GM12878 (cell line): Measurements from ENCODE around the gene ANKRD34C. TPM values are rescaled to one million over a fixed set of nuclear protein-coding genes. Genes with fewer than 3 reads are reported as not detected.

Source experiments
- ATAC-seq: fragments of 200-7000 bp; cut with Tn5 transposase; 3 replicates; pipeline ENCODE4 v1.9.1; 2020; ENCODE audit warnings: mild to moderate bottlenecking, moderate library complexity
- BruUV-seq: library from RNA; stranded (reverse); fragments of 400-500 nt; replicated peaks from 2 replicates; lab custom pipeline; 2021; lab: Mats Ljungman, UMichigan
- CTCF ChIA-PET: fragments of 300-600 bp; sonication (Branson Sonifier 250); formaldehyde crosslinking; extraction: SDS; loops from one replicate; lab custom pipeline; 2021; ENCODE audit warnings: inconsistent platforms; lab: Yijun Ruan, JAX
- POLR2A ChIA-PET: fragments of 350-600 bp; formaldehyde crosslinking; extraction: SDS; loops from one replicate; lab custom pipeline; 2021; ENCODE audit warnings: inconsistent platforms; lab: Charles Lee
- RAD21 ChIA-PET: fragments of 300-600 bp; sonication (Branson Sonifier 250); formaldehyde crosslinking; loops from one replicate; lab custom pipeline; 2023; ENCODE audit warnings: antibody characterized with exemption; ENCODE audit not compliant: unreplicated experiment; lab: Charles Lee
- SMC1A ChIA-PET: fragments of 300-600 bp; sonication (Branson Sonifier 250); formaldehyde crosslinking; loops from one replicate; lab custom pipeline; 2023; ENCODE audit not compliant: unreplicated experiment, uncharacterized antibody; lab: Charles Lee
- DNase-seq: peaks from one replicate; pipeline ENCODE4 v3.0.0-alpha.2; 2011; ENCODE audit warnings: low read depth, low spot score
- FAIRE-seq: peaks from 3 replicates; lab custom pipeline; 2011; peaks lifted over from hg19 to GRCh38; lab: Jason Lieb, UNC
- H2AFZ ChIP-seq: 2 replicates; pipeline ENCODE4 v1.6.0; 2011; ENCODE audit warnings: low read depth, low read length, control low read depth; ENCODE audit not compliant: control insufficient read depth
- H3K27ac ChIP-seq: 2 replicates; pipeline ENCODE4 v1.5.1; 2011; ENCODE audit warnings: control low read depth; ENCODE audit not compliant: control insufficient read depth, insufficient read depth
- H3K27me3 ChIP-seq, 2 experiments: replicated peaks in 1 of 2; 2 replicates each; pipeline versions ENCODE4 v1.6.0 to v1.6.1; 2011; ENCODE audit warnings: low read length in 1 of 2; ENCODE audit not compliant: control insufficient read depth in 2 of 2, insufficient read depth in 2 of 2
- H3K36me3 ChIP-seq, 2 experiments: 2 replicates each; pipeline ENCODE4 v1.5.1; 2011; ENCODE audit warnings: low read length in 1 of 2; ENCODE audit not compliant: control insufficient read depth in 2 of 2, insufficient read depth in 2 of 2
- H3K4me1 ChIP-seq: 2 replicates; pipeline ENCODE4 v1.6.1; 2011; ENCODE audit warnings: mild to moderate bottlenecking, low read length, moderate library complexity, mixed read lengths; ENCODE audit not compliant: control insufficient read depth, insufficient read depth
- H3K4me2 ChIP-seq: 2 replicates; pipeline ENCODE4 v1.6.0; 2011; ENCODE audit warnings: control low read depth; ENCODE audit not compliant: control insufficient read depth, insufficient read depth
- H3K4me3 ChIP-seq: fragments of 200-600 bp; sonication (generic); 2 replicates; pipeline ENCODE4 v1.5.1; 2016
- H3K79me2 ChIP-seq: 2 replicates; pipeline ENCODE4 v1.6.0; 2011; ENCODE audit warnings: low read length; ENCODE audit not compliant: control insufficient read depth, insufficient read depth
- H3K9ac ChIP-seq: 2 replicates; pipeline ENCODE4 v1.8.0; 2011; ENCODE audit warnings: low read length, control low read depth, mixed read lengths; ENCODE audit not compliant: control insufficient read depth, insufficient read depth
- H3K9me3 ChIP-seq: replicated peaks from 3 replicates; pipeline ENCODE4 v1.5.1; 2011; ENCODE audit warnings: mild to moderate bottlenecking, low read length; ENCODE audit not compliant: control insufficient read depth, insufficient read depth
- H4K20me1 ChIP-seq: 2 replicates; pipeline ENCODE4 v1.6.0; 2011; ENCODE audit not compliant: control insufficient read depth, insufficient read depth
- WGBS: methylation state at CpG from one replicate; pipeline ENCODE4 v1.1.6; 2016; ENCODE audit warnings: low lambda C conversion rate; ENCODE audit not compliant: insufficient replicate concordance, insufficient coverage; ENCODE audit errors: missing lambda C conversion rate; 5-methylcytosine and 5-hydroxymethylcytosine counted together
- in situ Hi-C: fragments of 300-500 bp; cut with MboI; formaldehyde crosslinking; loops from 9 replicates; pipeline ENCODE4 v1.14.3; 2018; ENCODE audit warnings: mixed read lengths
- intact Hi-C: fragments of 100-400 bp; cut with micrococcal nuclease; formaldehyde crosslinking; loops from one replicate; pipeline ENCODE4 v1.14.2; 2022; ENCODE audit not compliant: unreplicated experiment
- polyA plus RNA-seq, 11 experiments: library from polyadenylated mRNA; depleted of rRNA in 4 of 11; unstranded in 6 of 11; stranded (reverse) in 5 of 11; fragments of >200 nt; fragmentation: Nextera tagmentation in 4 of 11; fragmentation: Illumina TruSeq in 1 of 11; extraction: Ambion mirVana in 4 of 11; extraction: Trizol in 1 of 11; gene quantifications; 1 replicate in 1 of 11; 2 replicates in 10 of 11; pipeline versions ENCODE4 v1.2.1 to v1.2.3, GENCODE V29; 2011 to 2016; ENCODE audit warnings: inconsistent platforms in 2 of 11, missing spikeins in 2 of 11, low read depth in 1 of 11
- total RNA-seq, 4 experiments: library from RNA; depleted of rRNA in 3 of 4; stranded (reverse); fragments of >200 nt in 3 of 4; fragmentation: Illumina TruSeq in 1 of 4; extraction: Trizol in 1 of 4; gene quantifications; 2 replicates each; pipeline versions ENCODE4 v1.2.1 to v1.2.3, GENCODE V29; 2013 to 2021
- TF ChIP-seq, protein P1 (sequence below): fragments of 450-650 bp; IDR thresholded peaks from 2 replicates; pipeline ENCODE4 v1.6.1; 2016; ENCODE audit warnings: mild to moderate bottlenecking, moderate library complexity, borderline replicate concordance
- TF ChIP-seq, protein P2 (sequence below): fragments of 450-650 bp; IDR thresholded peaks from 2 replicates; pipeline ENCODE4 v1.6.1; 2018; ENCODE audit warnings: borderline replicate concordance, mild to moderate bottlenecking; ENCODE audit not compliant: partially characterized antibody

The ANKRD34C gene
- total and polyA plus RNA-seq, 10 of the 15 experiments (the other 5 are each of a cell fraction or from before 2014, with no cell fraction given): 0.01 TPM; not detected in 9

DNA sequence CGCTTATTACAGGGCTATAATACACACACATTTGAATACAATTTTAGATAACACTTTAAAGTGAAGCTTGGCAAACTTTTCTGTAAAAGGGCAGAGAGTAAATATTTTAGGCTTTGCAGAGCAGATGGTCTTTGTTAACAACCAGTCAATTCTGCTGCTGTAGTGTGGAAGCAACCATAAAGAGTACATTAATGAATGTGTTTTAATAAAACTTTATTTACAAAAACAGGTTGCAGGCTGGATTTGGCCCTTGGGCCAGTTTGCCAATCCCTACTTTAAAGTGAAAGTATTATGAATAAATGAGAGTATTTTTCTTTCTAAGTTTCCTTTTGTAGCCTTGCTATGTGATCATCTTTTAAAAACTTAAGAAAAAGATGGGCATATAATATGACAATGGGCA is 20.7 kb upstream of the ANKRD34C start:
- no peak for FAIRE-seq
- H3K79me2 ChIP-seq: no peaks in the 10 kb centered on the region

More for the DNA sequence above, 20.7 kb upstream of the ANKRD34C start:
- SMC1A ChIA-PET: no interaction called here
- TF ChIP-seq, protein P1, sequence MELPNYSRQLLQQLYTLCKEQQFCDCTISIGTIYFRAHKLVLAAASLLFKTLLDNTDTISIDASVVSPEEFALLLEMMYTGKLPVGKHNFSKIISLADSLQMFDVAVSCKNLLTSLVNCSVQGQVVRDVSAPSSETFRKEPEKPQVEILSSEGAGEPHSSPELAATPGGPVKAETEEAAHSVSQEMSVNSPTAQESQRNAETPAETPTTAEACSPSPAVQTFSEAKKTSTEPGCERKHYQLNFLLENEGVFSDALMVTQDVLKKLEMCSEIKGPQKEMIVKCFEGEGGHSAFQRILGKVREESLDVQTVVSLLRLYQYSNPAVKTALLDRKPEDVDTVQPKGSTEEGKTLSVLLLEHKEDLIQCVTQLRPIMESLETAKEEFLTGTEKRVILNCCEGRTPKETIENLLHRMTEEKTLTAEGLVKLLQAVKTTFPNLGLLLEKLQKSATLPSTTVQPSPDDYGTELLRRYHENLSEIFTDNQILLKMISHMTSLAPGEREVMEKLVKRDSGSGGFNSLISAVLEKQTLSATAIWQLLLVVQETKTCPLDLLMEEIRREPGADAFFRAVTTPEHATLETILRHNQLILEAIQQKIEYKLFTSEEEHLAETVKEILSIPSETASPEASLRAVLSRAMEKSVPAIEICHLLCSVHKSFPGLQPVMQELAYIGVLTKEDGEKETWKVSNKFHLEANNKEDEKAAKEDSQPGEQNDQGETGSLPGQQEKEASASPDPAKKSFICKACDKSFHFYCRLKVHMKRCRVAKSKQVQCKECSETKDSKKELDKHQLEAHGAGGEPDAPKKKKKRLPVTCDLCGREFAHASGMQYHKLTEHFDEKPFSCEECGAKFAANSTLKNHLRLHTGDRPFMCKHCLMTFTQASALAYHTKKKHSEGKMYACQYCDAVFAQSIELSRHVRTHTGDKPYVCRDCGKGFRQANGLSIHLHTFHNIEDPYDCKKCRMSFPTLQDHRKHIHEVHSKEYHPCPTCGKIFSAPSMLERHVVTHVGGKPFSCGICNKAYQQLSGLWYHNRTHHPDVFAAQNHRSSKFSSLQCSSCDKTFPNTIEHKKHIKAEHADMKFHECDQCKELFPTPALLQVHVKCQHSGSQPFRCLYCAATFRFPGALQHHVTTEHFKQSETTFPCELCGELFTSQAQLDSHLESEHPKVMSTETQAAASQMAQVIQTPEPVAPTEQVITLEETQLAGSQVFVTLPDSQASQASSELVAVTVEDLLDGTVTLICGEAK: peak; percentile 52; the same call in 1 of the 2 replicates
- TF ChIP-seq, protein P2, sequence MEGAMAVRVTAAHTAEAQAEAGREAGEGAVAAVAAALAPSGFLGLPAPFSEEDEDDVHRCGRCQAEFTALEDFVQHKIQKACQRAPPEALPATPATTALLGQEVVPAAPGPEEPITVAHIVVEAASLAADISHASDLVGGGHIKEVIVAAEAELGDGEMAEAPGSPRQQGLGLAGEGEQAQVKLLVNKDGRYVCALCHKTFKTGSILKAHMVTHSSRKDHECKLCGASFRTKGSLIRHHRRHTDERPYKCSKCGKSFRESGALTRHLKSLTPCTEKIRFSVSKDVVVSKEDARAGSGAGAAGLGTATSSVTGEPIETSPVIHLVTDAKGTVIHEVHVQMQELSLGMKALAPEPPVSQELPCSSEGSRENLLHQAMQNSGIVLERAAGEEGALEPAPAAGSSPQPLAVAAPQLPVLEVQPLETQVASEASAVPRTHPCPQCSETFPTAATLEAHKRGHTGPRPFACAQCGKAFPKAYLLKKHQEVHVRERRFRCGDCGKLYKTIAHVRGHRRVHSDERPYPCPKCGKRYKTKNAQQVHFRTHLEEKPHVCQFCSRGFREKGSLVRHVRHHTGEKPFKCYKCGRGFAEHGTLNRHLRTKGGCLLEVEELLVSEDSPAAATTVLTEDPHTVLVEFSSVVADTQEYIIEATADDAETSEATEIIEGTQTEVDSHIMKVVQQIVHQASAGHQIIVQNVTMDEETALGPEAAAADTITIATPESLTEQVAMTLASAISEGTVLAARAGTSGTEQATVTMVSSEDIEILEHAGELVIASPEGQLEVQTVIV: no peak
- TF ChIP-seq, all 136 proteins: peak for 1
- Histone ChIP-seq H2AFZ (no peak overlapping the region), H3K36me3 (no peaks in the 10 kb centered on the region), H3K27ac (no peak overlapping the region), H3K9ac (no peak overlapping the region), H3K4me3 (no peak overlapping the region), H3K9me3 (no peaks in the 10 kb centered on the region), H3K27me3 (peaks cover 0 to 1% of the 10 kb centered on the region in 2 experiments; a peak in 2 of 4 replicates), H3K4me1 (no peaks in the 10 kb centered on the region), H4K20me1 (no peaks in the 10 kb centered on the region; the same call in 1 of the 2 replicates), H3K4me2 (no peak overlapping the region)
- intact Hi-C loops: no loop called here
- no TSS peak for BruUV-seq
- RAD21 ChIA-PET: no interaction called here
- CTCF ChIA-PET: no interaction called here
- ATAC-seq: no peak
- 33% methylated on average over 1 of the region's 1 CpG for WGBS
- POLR2A ChIA-PET: no interaction called here
- DNase-seq: no peak
- in situ Hi-C loops: no loop called here
